ENCODE measurements around the gene GCNT2. TPM values are rescaled to one million over a fixed set of nuclear protein-coding genes. Genes with fewer than 3 reads are reported as not detected.

GCNT2 gene
- total and polyA plus RNA-seq, 2 of the 8 experiments (the other 6 are each of a cell fraction or from before 2014, with no cell fraction given): 19.3 to 52.5 TPM

DNA sequence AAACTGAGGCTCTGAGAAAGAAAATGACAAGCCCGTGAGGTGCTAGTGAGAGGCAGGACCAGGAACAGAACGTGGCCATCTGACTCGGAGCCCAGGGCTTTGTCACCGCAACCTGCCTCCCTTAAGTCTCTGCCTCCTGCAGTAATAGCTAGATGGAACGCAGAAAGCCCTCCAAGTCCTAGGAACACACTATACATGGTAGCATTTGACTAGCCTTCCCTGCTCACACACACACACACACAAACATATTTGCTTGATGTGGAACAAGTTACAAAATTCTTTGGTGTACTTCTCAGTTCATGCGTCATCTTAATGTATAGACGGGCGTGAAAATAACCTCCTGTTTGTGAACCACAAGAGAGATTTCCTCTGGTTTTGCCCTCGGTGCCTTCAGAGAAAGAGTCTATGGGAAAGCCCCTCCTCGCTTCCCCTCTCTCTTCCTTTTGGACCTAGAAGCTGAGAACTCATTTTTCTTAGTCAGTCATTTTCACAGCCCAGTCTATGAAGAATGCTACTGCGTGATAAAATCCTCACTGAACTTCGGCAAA is 134.4 kb downstream of the GCNT2 start (continued):
- no peak for TF ChIP-seq PHF8 (conservative IDR thresholded peaks at IDR 0.05; ENCODE audit: low read depth, low read length)
